LHCN-M2 (cell line): Measurements from ENCODE around the gene NSL1. TPM values are rescaled to one million over a fixed set of nuclear protein-coding genes. Genes with fewer than 3 reads are reported as not detected.
A peak's percentile ranks its signal among the peaks of the same experiment; 100 is the strongest.
"Not testable (repeated sequence)": the region's sequence is repeated elsewhere in the genome, so short reads cannot be mapped to it uniquely, and the experiment has no call there.

Experiments
- DNase-seq: peaks from one replicate; pipeline ENCODE4 v3.0.0-alpha.2; 2012; ENCODE audit warnings: low read depth
- total RNA-seq: library from RNA; depleted of rRNA; stranded (reverse); fragments of >200 nt; gene quantifications from 2 replicates; pipeline ENCODE4 v1.2.3, GENCODE V29; 2014

NSL1 gene
- total RNA-seq, 1 experiment from 2014 or later, result 36.2 TPM

GRCh38 chr1:212711974-212712373 lies 79.6 kb downstream of the NSL1 start:
- DNase-seq, result not testable (repeated sequence)

GRCh38 chr1:212710566-212710965 lies 81.0 kb downstream of the NSL1 start:
- no peak for DNase-seq

- DNase-seq, result no peak
Measured at GRCh38 chr1:212703991-212704564, 87.5 kb downstream of the NSL1 start.

- no peak for DNase-seq
Measured at GRCh38 chr1:212702672-212703071, 88.9 kb downstream of the NSL1 start.

GRCh38 chr1:212701910-212702309 lies 89.7 kb downstream of the NSL1 start:
- DNase-seq, result no peak

- peak; percentile 32 for DNase-seq
Measured at GRCh38 chr1:212700892-212701819, 90.4 kb downstream of the NSL1 start.

- DNase-seq, result no peak
Measured at GRCh38 chr1:212700223-212700891, 91.2 kb downstream of the NSL1 start.

GRCh38 chr1:212699625-212700222 lies 91.9 kb downstream of the NSL1 start, which contains the start of gene BATF3:
Gene BATF3 (minus strand): TSS chr1:212699840. CDS start chr1:212699762, 78 bp downstream.
- DNase-seq, result no peak

GRCh38 chr1:212699104-212699624 lies 92.4 kb downstream of the NSL1 start:
- DNase-seq, result peak; percentile 32

GRCh38 chr1:212698467-212699103 lies 93.0 kb downstream of the NSL1 start:
- no peak for DNase-seq

GRCh38 chr1:212696721-212697331 lies 94.8 kb downstream of the NSL1 start:
- DNase-seq, result no peak

GRCh38 chr1:212692774-212693644 lies 98.6 kb downstream of the NSL1 start:
- DNase-seq, result peak; percentile 78

- DNase-seq, result no peak
Measured at GRCh38 chr1:212691561-212692071, 100.0 kb downstream of the NSL1 start.

- no peak for DNase-seq
Measured at GRCh38 chr1:212690816-212691403, 100.7 kb downstream of the NSL1 start.

- no peak for DNase-seq
Measured at GRCh38 chr1:212689758-212690529, 101.6 kb downstream of the NSL1 start.

- no peak for DNase-seq
Measured at GRCh38 chr1:212689196-212689725, 102.3 kb downstream of the NSL1 start.

- peak; percentile 35 for DNase-seq
Measured at GRCh38 chr1:212688341-212689047, 103.1 kb downstream of the NSL1 start.
